GM21723 (cell line): ENCODE measurements around the gene DIP2C.
A peak's percentile ranks its signal among the peaks of the same experiment; 100 is the strongest.
"Not testable (repeated sequence)": the region's sequence is repeated elsewhere in the genome, so short reads cannot be mapped to it uniquely, and the experiment has no call there.

Experiments used
- ATAC-seq: cut with Tn5 transposase; IDR thresholded peaks from one replicate; pipeline ENCODE4 v1.9.1; 2021; ENCODE audit warnings: mild to moderate bottlenecking, moderate library complexity; ENCODE audit not compliant: unreplicated experiment

The DIP2C gene

GRCh38 chr10:525565-526315, 163.7 kb downstream of the DIP2C start:
- ATAC-seq, result no peak

- no peak for ATAC-seq
These were observed 165.5 kb downstream of the DIP2C start for GRCh38 chr10:523925-524324.

DNA sequence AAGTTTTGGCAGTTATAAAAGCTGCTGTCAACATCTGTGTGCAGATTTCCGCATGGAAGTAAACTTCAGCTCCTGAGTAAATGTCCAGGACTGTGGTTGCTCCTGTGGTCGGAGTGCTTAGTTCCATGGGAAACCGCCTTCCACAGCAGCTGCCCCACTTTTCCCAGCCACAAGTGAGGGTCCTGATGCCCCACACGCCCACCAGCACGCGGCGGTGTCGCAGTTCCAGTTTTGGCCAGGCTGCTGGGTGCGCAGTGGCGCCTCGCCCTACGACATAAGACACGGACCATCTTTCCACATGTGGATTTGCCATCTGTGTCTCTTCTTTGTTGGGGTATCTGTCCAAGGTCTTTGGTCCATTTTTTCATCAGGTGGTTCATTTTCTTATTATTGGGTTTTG, 167.1 kb downstream of the DIP2C start:
- no peak for ATAC-seq

DNA sequence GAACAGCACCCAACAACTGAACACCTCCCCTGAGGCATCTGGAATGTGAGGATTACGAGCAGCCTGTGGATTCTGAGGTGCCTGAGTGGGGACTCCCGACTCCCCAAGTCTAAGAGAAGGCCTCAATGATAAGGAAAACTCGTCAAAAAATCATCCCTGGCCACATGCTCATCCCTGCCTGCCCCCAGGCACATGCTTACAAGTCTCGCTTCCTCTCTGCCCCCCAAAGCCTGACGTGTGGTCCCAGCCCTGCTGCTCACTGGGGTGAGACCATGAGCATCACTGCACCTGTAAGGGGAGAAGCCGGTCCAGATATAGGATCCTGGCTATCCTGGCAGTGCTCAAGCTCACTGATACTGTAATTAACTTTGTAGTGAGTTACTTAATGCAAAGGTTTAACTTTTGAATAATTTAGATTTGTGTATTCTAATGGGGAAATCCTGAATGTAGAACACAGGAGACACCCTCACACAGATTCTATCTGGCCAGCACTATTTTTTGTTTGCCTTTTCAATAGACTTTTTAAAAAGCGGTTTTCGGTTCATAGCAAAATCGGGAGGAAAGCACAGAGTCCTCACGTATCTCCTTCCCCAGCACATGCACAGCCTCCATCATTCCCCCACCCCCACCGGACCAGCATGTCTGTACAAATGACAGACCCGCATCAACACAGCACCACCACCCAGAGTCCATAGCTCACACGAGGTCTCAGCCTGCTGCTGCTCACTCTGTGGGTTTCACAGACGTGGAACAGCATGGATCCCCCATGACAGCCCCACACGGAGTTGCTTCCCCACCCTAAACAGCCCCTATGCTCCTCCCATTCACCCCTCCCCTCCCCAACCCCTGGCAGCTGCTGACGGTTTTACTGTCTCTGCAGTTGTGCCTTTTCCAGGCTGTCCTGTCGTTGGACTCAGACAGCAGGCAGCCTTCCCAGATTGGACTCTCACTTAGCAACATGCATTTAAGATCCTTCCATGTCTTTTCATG, 167.9 kb downstream of the DIP2C start:
- ATAC-seq, result no peak

- ATAC-seq, result no peak
These were observed 169.1 kb downstream of the DIP2C start for GRCh38 chr10:520402-520787.

GRCh38 chr10:519716-520401, 169.6 kb downstream of the DIP2C start:
- no peak for ATAC-seq

DNA sequence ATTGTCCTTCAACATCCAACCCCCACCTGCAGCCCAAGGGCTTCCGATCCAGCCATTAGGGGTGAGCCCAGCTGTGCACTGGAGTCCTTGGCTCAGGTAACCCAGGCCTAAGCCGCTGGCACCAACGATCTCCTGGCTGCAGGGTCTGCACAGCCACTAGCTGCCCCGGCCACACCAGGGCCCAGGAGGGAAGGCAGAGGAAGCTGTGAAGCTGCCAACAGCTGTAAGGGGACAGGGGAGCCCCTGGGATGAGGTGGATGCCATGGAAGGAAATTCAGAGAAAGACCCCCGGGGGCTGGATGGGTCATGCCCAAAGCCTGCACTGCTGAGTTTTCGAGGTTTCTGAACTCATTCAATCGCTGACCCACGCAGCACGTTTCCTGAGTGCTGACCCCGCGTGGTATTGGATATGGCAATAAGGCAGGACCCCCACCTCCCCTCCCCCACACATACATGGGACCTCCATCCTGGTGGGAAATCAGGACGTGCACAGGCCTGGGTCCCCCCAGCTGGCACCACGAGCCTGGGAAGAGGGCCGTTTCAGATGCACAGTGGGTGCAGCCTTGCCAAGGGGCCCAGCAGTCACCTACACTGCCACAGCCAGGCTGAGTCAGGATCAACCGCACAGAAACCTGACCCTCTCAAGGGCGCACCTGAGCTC, 170.3 kb downstream of the DIP2C start:
- no peak for ATAC-seq

GRCh38 chr10:517872-518475, 171.5 kb downstream of the DIP2C start:
- ATAC-seq, result no peak

DNA sequence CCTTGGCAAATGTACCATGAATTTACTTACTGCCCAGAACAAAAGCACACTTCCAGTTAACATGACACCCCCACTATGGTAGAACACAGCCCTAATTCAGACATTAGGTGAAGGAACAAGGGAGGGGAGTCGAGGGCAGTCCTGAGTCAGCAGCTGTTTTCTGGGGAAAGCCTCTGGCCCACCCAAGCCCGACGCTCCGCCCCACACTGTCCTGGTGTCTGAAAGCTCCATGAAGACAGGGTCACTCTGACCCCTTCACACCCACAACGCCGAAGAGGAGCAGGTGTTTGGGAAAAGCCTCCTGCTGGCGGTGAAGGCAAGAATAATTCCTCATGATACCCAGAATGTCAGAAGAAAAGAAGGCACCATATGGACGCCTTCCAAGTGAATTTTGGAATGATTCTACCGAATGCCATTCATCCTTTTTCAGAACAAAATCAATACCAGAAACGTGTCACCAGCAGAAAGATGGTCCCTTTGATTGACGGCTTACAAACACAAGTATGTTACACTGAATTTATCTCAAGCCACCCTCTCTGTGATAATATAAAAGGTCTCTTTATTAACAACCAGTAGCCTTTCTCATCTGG, 172.1 kb downstream of the DIP2C start:
- no peak for ATAC-seq

GRCh38 chr10:516764-517163, 172.7 kb downstream of the DIP2C start:
- ATAC-seq, result no peak

DNA sequence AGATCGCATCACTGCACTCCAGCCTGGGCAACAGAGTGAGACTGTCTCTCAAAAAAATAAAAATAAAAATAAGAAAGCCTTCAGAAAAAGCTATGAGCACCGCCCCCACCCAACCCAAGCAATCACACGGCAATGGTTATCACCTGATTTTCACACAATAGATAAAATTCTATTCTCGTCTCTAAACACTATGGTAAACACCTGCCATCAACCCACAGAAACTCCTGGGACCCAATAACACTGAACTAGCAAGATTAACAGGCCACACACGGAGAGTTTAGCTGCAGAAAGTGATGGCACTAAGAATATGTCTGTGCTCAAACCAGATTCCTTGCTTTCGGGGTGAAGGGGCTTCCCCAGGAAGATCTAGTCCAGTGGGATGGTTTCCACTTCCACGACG, 173.8 kb downstream of the DIP2C start:
- ATAC-seq, result no peak

DNA sequence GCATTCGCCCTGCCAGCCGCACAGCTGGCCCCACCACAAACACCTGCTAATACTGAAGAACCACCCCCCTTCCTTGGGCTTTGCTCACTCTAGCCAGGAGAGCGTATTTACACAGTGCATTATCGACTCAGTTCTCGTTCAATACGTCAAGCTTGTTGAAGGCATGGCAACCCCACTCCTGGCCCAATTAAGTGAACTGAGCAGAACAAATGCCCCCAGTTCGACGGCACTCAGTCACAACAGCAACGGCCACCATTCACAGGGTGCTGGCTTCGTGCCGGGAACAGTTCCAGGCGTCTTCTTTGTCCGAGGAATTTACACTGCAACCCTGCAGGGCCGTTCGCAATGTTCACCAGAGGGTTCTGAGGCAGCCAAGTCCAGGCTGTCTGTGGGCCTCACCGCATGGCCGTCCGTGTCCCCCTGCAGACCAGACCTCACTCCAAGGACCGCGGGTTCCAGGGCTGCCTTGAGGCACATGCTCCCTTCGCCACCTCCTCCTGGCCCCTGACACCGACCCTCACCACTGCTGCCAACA, 175.3 kb downstream of the DIP2C start:
- ATAC-seq, result no peak

DNA sequence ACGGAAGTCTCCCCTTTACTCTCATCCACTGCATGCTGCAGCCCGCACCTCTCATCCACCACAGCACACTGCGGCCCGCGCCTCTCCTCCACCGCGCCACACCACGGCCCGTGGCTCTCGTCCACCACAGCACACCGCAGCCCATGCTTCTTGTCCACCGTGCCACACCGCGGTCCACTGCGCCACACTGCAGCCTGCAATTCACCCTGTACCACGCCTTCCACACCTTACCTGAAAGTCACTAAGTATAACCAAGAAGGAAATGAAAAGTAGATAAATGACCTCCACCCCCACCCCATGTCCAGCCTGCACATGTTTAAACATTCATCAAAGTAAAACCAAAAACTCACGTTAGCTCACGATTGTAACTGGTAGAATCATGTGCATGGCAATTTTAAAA, 176.1 kb downstream of the DIP2C start:
- ATAC-seq, result no peak

DNA sequence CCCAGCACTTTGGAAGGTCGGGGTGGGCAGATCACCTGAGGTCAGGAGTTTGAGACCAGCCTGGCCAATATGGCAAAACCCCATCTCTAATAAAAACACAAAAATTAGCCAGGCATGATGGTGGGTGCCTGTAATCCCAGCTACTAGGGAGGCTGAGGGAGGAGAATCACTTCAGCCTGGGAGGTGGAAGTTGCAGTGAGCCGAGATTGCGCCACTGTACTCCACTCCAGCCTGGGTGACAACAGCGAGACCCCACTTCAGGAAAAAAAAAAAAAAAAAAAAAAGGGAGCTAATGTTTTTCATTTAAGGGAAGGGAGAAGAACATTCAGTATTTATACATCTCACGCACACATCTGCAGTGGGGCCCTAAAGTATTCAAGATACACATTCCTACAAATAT, 176.8 kb downstream of the DIP2C start:
- not testable (repeated sequence) for ATAC-seq

DNA sequence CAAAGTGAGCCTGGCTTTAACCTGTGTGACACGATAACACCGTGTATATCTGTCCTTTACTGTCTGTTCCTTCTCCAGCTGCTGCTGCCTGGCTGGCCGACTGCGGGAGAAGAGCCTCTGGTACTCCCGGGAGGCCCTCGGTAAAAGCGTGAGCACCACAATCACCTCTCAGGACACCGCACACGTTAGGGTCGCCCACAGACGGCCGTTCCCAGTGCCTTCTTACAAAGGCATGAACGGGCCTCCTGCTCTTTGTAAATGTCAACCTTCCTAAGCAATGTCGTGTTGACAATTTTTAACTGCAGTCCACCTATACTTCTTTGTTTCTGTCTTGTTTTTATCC, 177.6 kb downstream of the DIP2C start:
- no peak for ATAC-seq

GRCh38 chr10:511101-511848, 178.2 kb downstream of the DIP2C start:
- peak; percentile 82 for ATAC-seq

- ATAC-seq, result no peak
These were observed 179.0 kb downstream of the DIP2C start for GRCh38 chr10:510415-510881.

DNA sequence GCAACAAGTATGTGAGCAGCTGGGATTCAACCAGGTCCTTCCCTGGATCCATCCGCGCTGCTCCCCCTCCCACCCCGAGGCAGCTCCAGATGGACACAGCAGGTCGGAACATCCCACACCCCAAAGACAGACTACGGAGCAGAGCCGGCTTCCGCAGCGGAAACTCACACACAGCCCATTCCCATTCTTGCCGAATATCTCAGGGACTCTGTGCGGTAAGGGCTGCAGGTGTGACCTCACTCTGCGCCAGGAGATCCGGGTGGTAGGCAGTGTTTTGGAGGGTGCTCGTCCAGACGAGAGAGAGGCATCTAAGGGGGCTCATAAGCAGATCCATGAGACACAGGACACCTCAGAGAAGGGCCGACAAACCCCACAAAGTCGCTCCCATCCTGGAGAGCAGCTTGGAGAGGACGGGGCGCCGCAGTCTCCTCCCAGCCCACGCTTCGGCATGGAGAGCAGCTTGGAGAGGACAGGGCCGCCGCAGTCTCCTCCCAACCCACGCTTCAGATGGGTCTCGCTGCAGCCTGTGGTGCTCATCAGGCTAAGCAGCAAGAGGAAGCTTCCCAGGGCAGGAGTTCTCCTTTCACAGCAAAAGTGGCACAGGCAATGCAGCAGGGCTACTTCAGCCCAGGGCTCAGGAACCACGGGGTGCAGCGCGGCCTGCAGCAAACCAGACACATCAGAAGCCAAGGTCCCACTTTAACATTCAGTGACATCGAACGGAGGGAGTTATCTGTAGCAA, 179.9 kb downstream of the DIP2C start:
- ATAC-seq, result no peak
